ENCODE measurements around the gene STK26. TPM values are rescaled to one million over a fixed set of nuclear protein-coding genes. Genes with fewer than 3 reads are reported as not detected.

The STK26 gene
- total RNA-seq, 1 experiment from 2014 or later: 17.5 TPM

DNA sequence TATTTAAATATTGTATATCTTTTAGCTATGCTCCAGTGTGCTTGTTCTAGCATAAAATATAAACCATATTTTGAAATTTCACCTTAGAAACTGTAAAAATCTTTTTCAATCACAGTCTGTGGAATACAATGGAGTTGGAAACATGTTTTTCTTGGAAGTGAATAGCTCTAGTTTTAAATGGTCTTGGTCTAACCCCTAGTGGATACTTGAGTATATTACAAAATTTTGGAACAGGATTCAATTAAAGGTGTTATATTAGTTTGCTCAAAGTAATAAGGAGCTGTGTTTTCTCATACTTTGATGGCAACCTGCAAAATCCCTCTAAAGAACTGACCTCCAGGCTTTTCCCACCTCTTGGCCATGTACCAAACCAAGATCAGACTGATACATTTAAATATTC is 48.2 kb downstream of the STK26 start:
- Mint-ChIP-seq H3K27me3 (ENCODE audit: insufficient read depth, unreplicated experiment) (peaks cover 11% of the 10 kb centered on the region), H3K4me3 (ENCODE audit: unreplicated experiment) (no peak overlapping the region), H3K9me3 (ENCODE audit: unreplicated experiment) (no peaks in the 10 kb centered on the region), H3K4me1 (ENCODE audit: insufficient read depth, unreplicated experiment) (no peaks in the 10 kb centered on the region), H3K36me3 (ENCODE audit: insufficient read depth, unreplicated experiment) (no peaks in the 10 kb centered on the region), H3K27ac (ENCODE audit: low read depth, unreplicated experiment) (no peak overlapping the region)
- TF ChIP-seq, protein P1, sequence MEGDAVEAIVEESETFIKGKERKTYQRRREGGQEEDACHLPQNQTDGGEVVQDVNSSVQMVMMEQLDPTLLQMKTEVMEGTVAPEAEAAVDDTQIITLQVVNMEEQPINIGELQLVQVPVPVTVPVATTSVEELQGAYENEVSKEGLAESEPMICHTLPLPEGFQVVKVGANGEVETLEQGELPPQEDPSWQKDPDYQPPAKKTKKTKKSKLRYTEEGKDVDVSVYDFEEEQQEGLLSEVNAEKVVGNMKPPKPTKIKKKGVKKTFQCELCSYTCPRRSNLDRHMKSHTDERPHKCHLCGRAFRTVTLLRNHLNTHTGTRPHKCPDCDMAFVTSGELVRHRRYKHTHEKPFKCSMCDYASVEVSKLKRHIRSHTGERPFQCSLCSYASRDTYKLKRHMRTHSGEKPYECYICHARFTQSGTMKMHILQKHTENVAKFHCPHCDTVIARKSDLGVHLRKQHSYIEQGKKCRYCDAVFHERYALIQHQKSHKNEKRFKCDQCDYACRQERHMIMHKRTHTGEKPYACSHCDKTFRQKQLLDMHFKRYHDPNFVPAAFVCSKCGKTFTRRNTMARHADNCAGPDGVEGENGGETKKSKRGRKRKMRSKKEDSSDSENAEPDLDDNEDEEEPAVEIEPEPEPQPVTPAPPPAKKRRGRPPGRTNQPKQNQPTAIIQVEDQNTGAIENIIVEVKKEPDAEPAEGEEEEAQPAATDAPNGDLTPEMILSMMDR (IDR thresholded peaks at IDR 0.05; ENCODE audit: unreplicated experiment): peak; percentile 19
- no TSS peak for BruUV-seq (replicated peaks)
- POLR2A ChIA-PET: interaction anchor here (0.6 to 1.2 kb wide), 3 partner anchors 22 to 538 kb away, joined by 3 to 5 read pairs (median 4); no protein-coding TSS in a partner anchor
- CTCF ChIA-PET: interaction anchor here (0.6 to 3.3 kb wide), 17 partner anchors 9 to 560 kb away, joined by 3 to 26 read pairs (median 3); no protein-coding TSS in a partner anchor
- peak; percentile 20 for DNase-seq (ENCODE audit: unreplicated experiment)
- intact Hi-C loops (cut with micrococcal nuclease): loop anchor here (1.0 kb wide), 3 partner anchors 49 to 230 kb away; no protein-coding TSS in a partner anchor

DNA sequence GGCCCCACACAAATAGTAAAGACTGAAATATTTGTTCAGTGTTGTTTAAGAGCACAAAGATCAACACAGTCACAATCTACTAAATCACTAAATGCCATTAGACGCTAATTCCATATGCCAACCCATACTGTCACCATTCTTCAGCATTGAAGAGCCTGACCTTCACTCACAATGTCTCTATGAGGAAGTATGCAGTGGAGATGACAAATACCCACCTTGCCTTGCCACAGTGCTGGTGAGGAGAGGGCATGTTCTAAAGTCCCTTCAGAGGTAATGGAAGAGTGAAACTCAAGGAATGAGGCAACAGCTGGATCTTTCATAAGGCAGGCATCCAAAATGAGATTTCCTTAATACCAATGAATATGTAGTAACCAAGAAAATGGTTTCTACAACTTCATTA is 54.3 kb downstream of the STK26 start:
- CTCF ChIA-PET: interaction anchor here (0.6 kb wide), 2 partner anchors 223 to 1116 kb away, joined by 3 read pairs; no protein-coding TSS in a partner anchor
- peaks cover 4% of the 10 kb centered on the region for H3K36me3 Mint-ChIP-seq (ENCODE audit: insufficient read depth, unreplicated experiment)
- no TSS peak for BruUV-seq (replicated peaks)
- no peaks in the 10 kb centered on the region for H3K9me3 Mint-ChIP-seq (ENCODE audit: unreplicated experiment)
- no peak overlapping the region for H3K4me3 Mint-ChIP-seq (ENCODE audit: unreplicated experiment)
- H3K4me1 Mint-ChIP-seq (ENCODE audit: insufficient read depth, unreplicated experiment): no peaks in the 10 kb centered on the region
- TF ChIP-seq, protein P1 (IDR thresholded peaks at IDR 0.05; ENCODE audit: unreplicated experiment): no peak
- POLR2A ChIA-PET: interaction anchor here (0.6 kb wide), 1 partner anchor 1007 kb away, joined by 3 read pairs; no protein-coding TSS in a partner anchor
- H3K27ac Mint-ChIP-seq (ENCODE audit: low read depth, unreplicated experiment): no peak overlapping the region
- intact Hi-C loops (cut with micrococcal nuclease): no loop called here
- no peak for DNase-seq (ENCODE audit: unreplicated experiment)
- H3K27me3 Mint-ChIP-seq (ENCODE audit: insufficient read depth, unreplicated experiment): peaks cover 52% of the 10 kb centered on the region

DNA sequence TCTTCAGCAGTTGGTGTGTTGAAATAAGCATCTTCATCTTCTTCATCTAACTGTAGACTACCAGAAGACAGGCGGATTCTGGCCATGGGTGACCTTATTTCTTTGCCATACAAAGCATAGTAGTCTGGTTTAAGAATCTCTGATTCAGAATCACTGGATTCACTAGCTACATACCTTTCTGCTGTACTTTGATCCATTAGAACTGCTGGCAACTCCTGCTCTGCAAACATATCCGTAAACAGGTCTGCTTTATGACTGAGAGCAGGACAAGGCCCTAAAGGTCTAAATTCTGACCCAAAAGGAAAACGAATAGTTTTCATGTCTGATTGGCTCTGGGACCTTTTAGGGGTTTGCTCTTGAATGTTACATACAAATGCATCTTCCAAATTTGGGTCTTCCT is 54.8 kb downstream of the STK26 start:
- CTCF ChIA-PET: interaction anchor here (0.6 to 1.2 kb wide), 4 partner anchors 15 to 1982 kb away, joined by 3 read pairs; no protein-coding TSS in a partner anchor
- no peak for DNase-seq (ENCODE audit: unreplicated experiment)

DNA sequence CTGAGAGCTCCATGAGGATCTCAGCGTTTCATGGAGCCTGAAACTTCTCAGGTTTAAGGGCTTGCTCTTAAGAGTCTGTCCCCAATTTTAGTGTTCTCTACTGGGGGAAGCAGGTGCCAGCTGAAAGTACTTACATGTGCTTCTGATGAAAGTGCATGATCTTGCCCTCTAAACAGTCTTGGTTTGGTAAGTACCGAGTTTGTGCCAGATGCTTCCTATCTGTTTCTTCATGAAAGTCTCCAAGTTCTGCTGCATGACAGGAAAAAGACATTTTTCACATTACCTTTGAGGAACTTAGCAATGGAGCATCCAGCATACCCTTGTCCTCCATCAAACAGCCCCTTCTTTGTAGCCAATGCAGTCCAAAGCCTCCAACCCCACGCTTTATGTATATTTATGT is 62.7 kb downstream of the STK26 start:
- ChIA-PET POLR2A (no interaction called here), CTCF (interaction anchor here (1.0 kb wide), 2 partner anchors 134 to 545 kb away, joined by 3 to 5 read pairs; no protein-coding TSS in a partner anchor)
- TF ChIP-seq, protein P1 (IDR thresholded peaks at IDR 0.05; ENCODE audit: unreplicated experiment): no peak
- no peak for DNase-seq (ENCODE audit: unreplicated experiment)
- BruUV-seq (replicated peaks): no TSS peak
- Mint-ChIP-seq H3K4me3 (ENCODE audit: unreplicated experiment) (no peak overlapping the region), H3K9me3 (ENCODE audit: unreplicated experiment) (no peaks in the 10 kb centered on the region), H3K36me3 (ENCODE audit: insufficient read depth, unreplicated experiment) (no peaks in the 10 kb centered on the region), H3K4me1 (ENCODE audit: insufficient read depth, unreplicated experiment) (no peaks in the 10 kb centered on the region), H3K27ac (ENCODE audit: low read depth, unreplicated experiment) (no peak overlapping the region), H3K27me3 (ENCODE audit: insufficient read depth, unreplicated experiment) (peaks cover 82% of the 10 kb centered on the region)
- intact Hi-C loops (cut with micrococcal nuclease): no loop called here

More for the DNA sequence above, 54.8 kb downstream of the STK26 start:
- H3K4me3 Mint-ChIP-seq (ENCODE audit: unreplicated experiment): no peak overlapping the region
- intact Hi-C loops (cut with micrococcal nuclease): no loop called here
- H3K9me3 Mint-ChIP-seq (ENCODE audit: unreplicated experiment): no peaks in the 10 kb centered on the region
- TF ChIP-seq, protein P1 (IDR thresholded peaks at IDR 0.05; ENCODE audit: unreplicated experiment): no peak
- POLR2A ChIA-PET: interaction anchor here (0.6 kb wide), 1 partner anchor 1006 kb away, joined by 3 read pairs; no protein-coding TSS in a partner anchor
- H3K27ac Mint-ChIP-seq (ENCODE audit: low read depth, unreplicated experiment): no peak overlapping the region
- peaks cover 4% of the 10 kb centered on the region for H3K36me3 Mint-ChIP-seq (ENCODE audit: insufficient read depth, unreplicated experiment)
- BruUV-seq (replicated peaks): no TSS peak
- H3K4me1 Mint-ChIP-seq (ENCODE audit: insufficient read depth, unreplicated experiment): no peaks in the 10 kb centered on the region
- peaks cover 57% of the 10 kb centered on the region for H3K27me3 Mint-ChIP-seq (ENCODE audit: insufficient read depth, unreplicated experiment)

Measured in MCF 10A (cell line).